Tibial nerve (tissue), 4 donors: ENCODE measurements around the gene ST3GAL4. TPM values are rescaled to one million over a fixed set of nuclear protein-coding genes. Genes with fewer than 3 reads are reported as not detected.

Source experiments
- DNase-seq, 2 donors: peaks; one replicate each; pipeline ENCODE4 v3.0.0-alpha.2; 2019; ENCODE audit warnings: low spot score in 2 of 2
- H3K27ac ChIP-seq, 4 donors: fragments of 200-600 bp; sonication (generic) in 3 of 4; one replicate each; pipeline ENCODE4 v1.5.1; 2017 to 2019; ENCODE audit warnings: mild to moderate bottlenecking in 1 of 4
- H3K27me3 ChIP-seq, 2 donors: fragments of 200-600 bp; sonication (generic) in 1 of 2; one replicate each; pipeline versions ENCODE4 v1.5.1 to v1.6.0; 2017 to 2019
- H3K36me3 ChIP-seq, 3 donors: fragments of 200-600 bp; sonication (generic); one replicate each; pipeline ENCODE4 v1.5.1; 2018 to 2019
- H3K4me1 ChIP-seq, 4 donors: fragments of 200-600 bp; sonication (generic) in 3 of 4; one replicate each; pipeline ENCODE4 v1.5.1; 2017 to 2019
- H3K4me3 ChIP-seq, 4 donors: fragments of 200-600 bp; sonication (generic) in 3 of 4; one replicate each; pipeline ENCODE4 v1.5.1; 2017 to 2019; ENCODE audit warnings: mild to moderate bottlenecking in 1 of 4, moderate library complexity in 1 of 4
- H3K9me3 ChIP-seq, 4 donors: fragments of 200-600 bp; sonication (generic) in 3 of 4; one replicate each; pipeline ENCODE4 v1.5.1; 2017 to 2019
- EP300 ChIP-seq, 2 donors: sonication (generic); formaldehyde crosslinking; IDR thresholded peaks; one replicate each; pipeline ENCODE4 v1.6.1; 2017; ENCODE audit warnings: antibody characterized with exemption in 2 of 2, mild to moderate bottlenecking in 1 of 2
- POLR2A ChIP-seq, 2 donors: fragments of 450-650 bp; IDR thresholded peaks; one replicate each; pipeline ENCODE4 v1.6.1; 2017; ENCODE audit warnings: antibody characterized with exemption in 2 of 2, mild to moderate bottlenecking in 2 of 2, moderate library complexity in 2 of 2
- WGBS, 2 donors: methylation state at CpG; one replicate each; pipeline ENCODE4 v1.1.5; 2018; 5-methylcytosine and 5-hydroxymethylcytosine counted together
- small RNA-seq: library from RNA; depleted of rRNA; stranded (forward); fragments of <200 nt; gene quantifications from one replicate; pipeline ENCODE3, GENCODE V24; 2016
- total RNA-seq, 4 donors: library from RNA; depleted of rRNA; stranded (reverse); fragments of >200 nt; gene quantifications; one replicate each; pipeline ENCODE4 v1.1.0, GENCODE V29; 2016
- TF ChIP-seq, protein P1 (sequence below), 5 experiments: fragments of 200-600 bp in 3 of 5; fragments of 450-650 bp in 2 of 5; sonication (generic) in 3 of 5; IDR thresholded peaks; one replicate each; pipeline ENCODE4 v1.5.1; 2016 to 2019; ENCODE audit warnings: antibody characterized with exemption in 5 of 5, mild to moderate bottlenecking in 3 of 5, moderate library complexity in 2 of 5

The ST3GAL4 gene
- total RNA-seq, 4 donors from 2014 or later, result 68.1 to 162 (median 122) TPM

DNA sequence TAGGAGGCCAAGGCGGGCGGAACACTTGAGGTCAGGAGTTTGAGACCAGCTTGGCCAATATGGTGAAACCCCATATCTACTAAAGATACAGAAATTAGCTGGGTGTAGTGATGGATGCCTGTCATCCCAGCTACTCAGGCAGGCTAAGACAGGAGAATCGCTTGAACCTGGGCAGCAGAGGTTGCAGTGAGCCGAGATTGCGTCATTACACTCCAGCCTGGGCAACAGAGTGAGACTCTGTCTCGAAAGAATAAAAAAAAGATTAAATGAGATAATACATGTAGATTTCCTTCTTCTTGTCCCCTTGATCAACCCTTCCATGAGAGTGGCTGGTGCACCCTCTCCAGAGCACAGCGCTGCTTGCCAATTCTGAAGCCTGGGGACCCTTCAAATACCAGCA is 106.9 kb downstream of the ST3GAL4 start:
- no peak for TF ChIP-seq POLR2A (IDR thresholded peaks at IDR 0.05)
- TF ChIP-seq, protein P1, sequence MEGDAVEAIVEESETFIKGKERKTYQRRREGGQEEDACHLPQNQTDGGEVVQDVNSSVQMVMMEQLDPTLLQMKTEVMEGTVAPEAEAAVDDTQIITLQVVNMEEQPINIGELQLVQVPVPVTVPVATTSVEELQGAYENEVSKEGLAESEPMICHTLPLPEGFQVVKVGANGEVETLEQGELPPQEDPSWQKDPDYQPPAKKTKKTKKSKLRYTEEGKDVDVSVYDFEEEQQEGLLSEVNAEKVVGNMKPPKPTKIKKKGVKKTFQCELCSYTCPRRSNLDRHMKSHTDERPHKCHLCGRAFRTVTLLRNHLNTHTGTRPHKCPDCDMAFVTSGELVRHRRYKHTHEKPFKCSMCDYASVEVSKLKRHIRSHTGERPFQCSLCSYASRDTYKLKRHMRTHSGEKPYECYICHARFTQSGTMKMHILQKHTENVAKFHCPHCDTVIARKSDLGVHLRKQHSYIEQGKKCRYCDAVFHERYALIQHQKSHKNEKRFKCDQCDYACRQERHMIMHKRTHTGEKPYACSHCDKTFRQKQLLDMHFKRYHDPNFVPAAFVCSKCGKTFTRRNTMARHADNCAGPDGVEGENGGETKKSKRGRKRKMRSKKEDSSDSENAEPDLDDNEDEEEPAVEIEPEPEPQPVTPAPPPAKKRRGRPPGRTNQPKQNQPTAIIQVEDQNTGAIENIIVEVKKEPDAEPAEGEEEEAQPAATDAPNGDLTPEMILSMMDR (IDR thresholded peaks at IDR 0.05), result no peak
- TF ChIP-seq EP300 (IDR thresholded peaks at IDR 0.05), result no peak
- 95 to 96% methylated on average over 7 of the region's 7 CpGs for WGBS, 2 donors
- Histone ChIP-seq H3K27ac (no peak overlapping the region), H3K27me3 (no peaks in the 10 kb centered on the region), H3K4me3 (no peak overlapping the region), H3K9me3 (peaks cover 0 to 6% (median 0%) of the 10 kb centered on the region in 4 donors), H3K36me3 (no peaks in the 10 kb centered on the region), H3K4me1 (peaks cover 0 to 22% (median 0%) of the 10 kb centered on the region in 4 donors)
- DNase-seq, result no peak

Small RNAs within 50 kb of the gene (small RNA-seq; reads per million reads assigned to genes)
- not detected for gene AP001318.3

Other genes starting within 250 kb of the ST3GAL4 start
- 10 to 100 TPM; 18.3 to 29.6 (median 23.3) TPM for gene RPUSD4, start 144.0 kb upstream of the ST3GAL4 start, total RNA-seq
- gene FAM118B, start 143.9 kb upstream of the ST3GAL4 start, total RNA-seq, result 10 to 100 TPM; 11.4 to 14.2 (median 11.6) TPM
- 10 to 100 TPM; 64.9 to 90.0 (median 80.4) TPM for gene SRPRA, start 86.8 kb upstream of the ST3GAL4 start, total RNA-seq
- gene FOXRED1, start 86.5 kb upstream of the ST3GAL4 start, total RNA-seq, result 10 to 100 TPM; 17.9 to 29.5 (median 20.4) TPM
- 10 to 100 TPM; 13.8 to 16.3 (median 14.6) TPM for gene TIRAP, start 72.6 kb upstream of the ST3GAL4 start, total RNA-seq
- 10 to 100 TPM in 2 of 4 donors, 1 to 10 TPM in 2; 7.1 to 16.4 (median 11.9) TPM for gene DCPS, start 51.6 kb upstream of the ST3GAL4 start, total RNA-seq